H1 (cell line): ENCODE results near the gene BMP4.

Source experiments
- TAF7 ChIP-seq: optimal IDR thresholded peaks from 2 replicates; pipeline ENCODE3; 2011; ENCODE audit warnings: low read depth, mild to moderate bottlenecking, inconsistent platforms, low read length, moderate library complexity, borderline replicate concordance
- ZNF274 ChIP-seq: IDR thresholded peaks from 2 replicates; pipeline ENCODE4 v1.7.0; 2012; ENCODE audit warnings: low read length, borderline replicate concordance; ENCODE audit errors: extremely low read depth
- TF ChIP-seq, protein P1 (sequence below), 3 experiments: IDR thresholded peaks; 1 replicate in 2 of 3; 2 replicates in 1 of 3; pipeline versions ENCODE4 v1.5.1 to v1.6.1; 2011; ENCODE audit warnings: low read length in 3 of 3, mild to moderate bottlenecking in 3 of 3, inconsistent platforms in 2 of 3, low read depth in 1 of 3, moderate library complexity in 1 of 3; ENCODE audit not compliant: insufficient read depth in 1 of 3; ENCODE audit errors: control extremely low read depth in 1 of 3

DNA sequence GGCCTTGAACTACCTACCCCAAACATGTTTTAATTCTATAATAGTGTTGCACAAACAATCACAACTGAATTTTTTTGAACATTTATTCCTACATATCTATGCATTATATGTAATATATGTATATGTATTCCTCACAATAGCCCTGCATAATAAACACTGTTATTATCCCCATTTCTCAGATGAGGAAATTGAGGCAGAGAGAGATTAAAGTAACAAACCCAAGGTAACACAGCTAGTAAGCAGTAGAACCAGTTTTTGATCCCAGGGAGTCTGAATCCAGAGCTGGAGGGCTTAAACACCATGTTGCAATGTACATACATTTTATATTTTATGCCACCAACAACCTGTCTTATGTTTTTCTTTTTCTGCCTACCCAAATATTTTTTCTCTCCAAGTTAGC, 26.5 kb upstream of the BMP4 start:
- TF ChIP-seq, protein P1, sequence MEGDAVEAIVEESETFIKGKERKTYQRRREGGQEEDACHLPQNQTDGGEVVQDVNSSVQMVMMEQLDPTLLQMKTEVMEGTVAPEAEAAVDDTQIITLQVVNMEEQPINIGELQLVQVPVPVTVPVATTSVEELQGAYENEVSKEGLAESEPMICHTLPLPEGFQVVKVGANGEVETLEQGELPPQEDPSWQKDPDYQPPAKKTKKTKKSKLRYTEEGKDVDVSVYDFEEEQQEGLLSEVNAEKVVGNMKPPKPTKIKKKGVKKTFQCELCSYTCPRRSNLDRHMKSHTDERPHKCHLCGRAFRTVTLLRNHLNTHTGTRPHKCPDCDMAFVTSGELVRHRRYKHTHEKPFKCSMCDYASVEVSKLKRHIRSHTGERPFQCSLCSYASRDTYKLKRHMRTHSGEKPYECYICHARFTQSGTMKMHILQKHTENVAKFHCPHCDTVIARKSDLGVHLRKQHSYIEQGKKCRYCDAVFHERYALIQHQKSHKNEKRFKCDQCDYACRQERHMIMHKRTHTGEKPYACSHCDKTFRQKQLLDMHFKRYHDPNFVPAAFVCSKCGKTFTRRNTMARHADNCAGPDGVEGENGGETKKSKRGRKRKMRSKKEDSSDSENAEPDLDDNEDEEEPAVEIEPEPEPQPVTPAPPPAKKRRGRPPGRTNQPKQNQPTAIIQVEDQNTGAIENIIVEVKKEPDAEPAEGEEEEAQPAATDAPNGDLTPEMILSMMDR (IDR thresholded peaks at IDR 0.05; ENCODE audit: control extremely low read depth in 1 of 3, insufficient read depth in 1 of 3, low read depth in 1 of 3, low read length in 3 of 3), result no peak
- TF ChIP-seq TAF7 (no peak), ZNF274 (no peak)
